HG02885 (cell line): ENCODE data around the gene KTI12.
"Not testable (repeated sequence)": the region's sequence is repeated elsewhere in the genome, so short reads cannot be mapped to it uniquely, and the experiment has no call there.

Source experiments
- ATAC-seq: cut with Tn5 transposase; IDR thresholded peaks from one replicate; pipeline ENCODE4 v1.9.1; 2021; ENCODE audit warnings: mild to moderate bottlenecking; ENCODE audit not compliant: unreplicated experiment, poor library complexity

Gene KTI12, protein sequence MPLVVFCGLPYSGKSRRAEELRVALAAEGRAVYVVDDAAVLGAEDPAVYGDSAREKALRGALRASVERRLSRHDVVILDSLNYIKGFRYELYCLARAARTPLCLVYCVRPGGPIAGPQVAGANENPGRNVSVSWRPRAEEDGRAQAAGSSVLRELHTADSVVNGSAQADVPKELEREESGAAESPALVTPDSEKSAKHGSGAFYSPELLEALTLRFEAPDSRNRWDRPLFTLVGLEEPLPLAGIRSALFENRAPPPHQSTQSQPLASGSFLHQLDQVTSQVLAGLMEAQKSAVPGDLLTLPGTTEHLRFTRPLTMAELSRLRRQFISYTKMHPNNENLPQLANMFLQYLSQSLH

DNA sequence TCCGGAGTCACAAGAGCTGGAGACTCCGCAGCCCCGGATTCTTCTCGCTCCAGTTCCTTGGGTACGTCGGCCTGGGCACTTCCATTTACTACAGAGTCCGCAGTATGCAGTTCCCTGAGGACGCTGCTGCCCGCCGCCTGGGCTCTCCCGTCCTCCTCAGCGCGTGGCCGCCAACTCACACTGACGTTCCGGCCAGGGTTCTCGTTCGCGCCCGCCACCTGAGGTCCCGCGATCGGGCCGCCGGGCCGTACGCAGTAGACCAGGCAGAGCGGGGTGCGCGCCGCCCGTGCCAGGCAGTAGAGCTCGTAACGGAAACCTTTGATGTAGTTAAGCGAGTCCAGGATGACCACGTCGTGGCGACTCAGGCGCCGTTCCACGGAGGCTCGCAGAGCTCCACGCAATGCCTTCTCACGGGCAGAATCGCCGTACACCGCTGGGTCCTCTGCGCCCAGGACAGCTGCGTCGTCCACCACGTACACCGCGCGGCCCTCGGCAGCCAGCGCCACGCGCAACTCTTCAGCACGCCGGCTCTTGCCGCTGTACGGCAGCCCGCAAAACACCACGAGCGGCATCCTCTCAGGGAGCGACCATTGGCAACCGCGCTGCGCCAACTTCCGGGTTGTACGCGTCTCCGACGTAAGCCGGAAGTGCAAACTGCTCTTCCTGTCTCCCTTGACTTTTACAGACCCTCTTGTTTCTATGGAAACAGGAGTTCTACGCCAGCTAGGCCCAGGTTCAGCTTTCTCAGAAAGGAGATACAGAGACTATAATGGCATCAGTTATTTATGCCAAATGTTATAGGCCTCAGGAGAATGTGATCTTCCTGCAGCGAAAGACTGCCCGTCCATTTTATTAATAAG, at the start of gene KTI12:
Gene KTI12 (minus strand): TSS at position 621 of the 860 bp plus-strand sequence. CDS start 49 bp downstream, at position 572.
- peak; percentile 91 for ATAC-seq

DNA sequence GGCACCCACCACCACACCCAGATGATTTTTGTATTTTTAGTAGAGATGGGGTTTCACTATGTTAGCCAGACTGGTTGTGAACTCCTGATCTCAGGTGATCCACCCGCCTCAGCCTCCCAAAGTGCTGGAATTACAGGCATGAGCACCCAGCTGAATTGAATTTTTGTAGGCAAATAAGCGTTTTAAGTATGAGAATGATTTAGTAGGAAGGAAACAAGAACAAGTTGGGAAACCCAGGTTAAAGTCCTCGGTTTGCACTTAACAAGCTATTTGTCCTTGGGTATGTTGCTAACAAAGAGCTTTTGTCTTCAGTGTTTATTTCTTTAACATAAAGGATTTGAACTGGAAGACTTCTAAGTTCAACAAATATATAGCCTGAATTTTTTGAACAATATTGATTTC, 46.4 kb upstream of the KTI12 start:
- no peak for ATAC-seq

DNA sequence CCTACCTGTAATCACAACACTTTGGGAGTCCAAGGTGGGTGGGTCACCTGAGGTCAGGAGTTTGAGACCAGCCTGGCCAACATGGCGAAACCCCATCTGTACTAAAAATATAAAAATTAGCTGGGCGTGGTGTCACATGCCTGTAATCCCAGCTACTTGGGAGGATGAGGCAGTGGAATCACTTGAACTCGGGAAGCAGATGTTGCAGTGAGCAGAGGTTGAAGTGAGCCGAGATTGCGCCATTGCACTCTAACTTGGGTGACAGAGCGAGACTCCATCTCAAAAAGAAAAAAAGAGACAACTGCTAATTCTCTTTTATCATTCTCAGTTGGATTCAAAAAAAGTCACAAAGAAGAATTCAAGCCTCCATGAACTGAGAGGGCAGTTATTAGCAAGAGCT, 43.7 kb upstream of the KTI12 start:
- ATAC-seq: not testable (repeated sequence)

- ATAC-seq: no peak
Measured at GRCh38 chr1:52072291-52072690, 38.7 kb upstream of the KTI12 start.

GRCh38 chr1:52070704-52071103, 37.1 kb upstream of the KTI12 start:
- no peak for ATAC-seq

DNA sequence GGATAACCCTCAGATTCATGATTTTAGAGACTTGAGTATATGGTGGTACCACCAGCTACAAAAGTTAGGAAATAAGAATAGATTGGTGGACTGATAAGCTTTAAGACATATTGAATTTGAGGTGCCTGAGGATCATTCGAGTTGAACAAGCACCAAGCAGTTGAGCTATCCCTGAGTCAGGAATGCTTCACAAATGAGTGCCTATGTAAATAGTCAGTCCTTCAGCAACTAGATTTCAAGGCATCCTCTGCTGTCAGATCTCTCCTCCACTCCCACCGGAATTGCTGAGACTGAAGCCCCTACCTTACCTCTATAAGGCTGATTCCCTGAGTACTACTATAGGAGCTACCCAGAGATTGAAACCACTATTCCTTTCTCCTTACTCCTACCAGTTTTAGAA, 29.6 kb upstream of the KTI12 start:
- ATAC-seq: no peak

- no peak for ATAC-seq
Measured at GRCh38 chr1:52060822-52061221, 27.2 kb upstream of the KTI12 start.

DNA sequence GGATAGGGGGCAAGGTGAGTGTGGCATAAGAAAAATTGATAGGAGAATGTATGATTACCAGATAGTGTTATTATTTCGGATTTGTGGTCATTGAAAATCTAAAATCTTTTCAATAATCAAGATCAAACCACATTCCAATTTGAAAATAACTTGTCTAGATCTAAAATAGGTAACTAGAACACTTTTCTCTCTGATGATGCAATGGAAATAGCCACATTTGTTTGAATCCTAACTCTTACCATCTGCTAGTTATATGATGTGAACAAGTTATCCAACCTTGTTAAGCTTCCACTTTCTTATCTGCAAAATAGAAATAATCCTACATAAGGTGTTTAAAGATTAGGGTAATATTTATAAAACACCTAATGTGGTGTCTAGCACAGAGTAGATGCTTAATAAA, 26.3 kb upstream of the KTI12 start:
- no peak for ATAC-seq

GRCh38 chr1:52059321-52059720, 25.7 kb upstream of the KTI12 start:
- no peak for ATAC-seq

GRCh38 chr1:52057876-52058415, 24.3 kb upstream of the KTI12 start:
- ATAC-seq: no peak

GRCh38 chr1:52057255-52057654, 23.6 kb upstream of the KTI12 start:
- ATAC-seq: no peak

DNA sequence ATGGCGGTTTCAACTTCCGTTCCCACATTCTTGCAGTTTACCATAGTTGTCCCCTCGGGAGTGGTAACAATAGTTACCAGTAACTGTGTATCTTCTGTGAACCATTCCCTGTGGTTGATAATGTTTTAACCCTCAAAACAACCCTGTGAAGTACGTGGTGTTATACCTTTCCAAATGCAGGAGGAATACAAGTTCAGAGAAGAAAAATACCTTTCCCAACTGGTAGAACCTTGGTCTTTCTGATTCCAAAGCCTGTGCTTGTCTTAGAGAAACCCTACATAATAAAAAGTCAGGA, 23.3 kb upstream of the KTI12 start:
- ATAC-seq: no peak

DNA sequence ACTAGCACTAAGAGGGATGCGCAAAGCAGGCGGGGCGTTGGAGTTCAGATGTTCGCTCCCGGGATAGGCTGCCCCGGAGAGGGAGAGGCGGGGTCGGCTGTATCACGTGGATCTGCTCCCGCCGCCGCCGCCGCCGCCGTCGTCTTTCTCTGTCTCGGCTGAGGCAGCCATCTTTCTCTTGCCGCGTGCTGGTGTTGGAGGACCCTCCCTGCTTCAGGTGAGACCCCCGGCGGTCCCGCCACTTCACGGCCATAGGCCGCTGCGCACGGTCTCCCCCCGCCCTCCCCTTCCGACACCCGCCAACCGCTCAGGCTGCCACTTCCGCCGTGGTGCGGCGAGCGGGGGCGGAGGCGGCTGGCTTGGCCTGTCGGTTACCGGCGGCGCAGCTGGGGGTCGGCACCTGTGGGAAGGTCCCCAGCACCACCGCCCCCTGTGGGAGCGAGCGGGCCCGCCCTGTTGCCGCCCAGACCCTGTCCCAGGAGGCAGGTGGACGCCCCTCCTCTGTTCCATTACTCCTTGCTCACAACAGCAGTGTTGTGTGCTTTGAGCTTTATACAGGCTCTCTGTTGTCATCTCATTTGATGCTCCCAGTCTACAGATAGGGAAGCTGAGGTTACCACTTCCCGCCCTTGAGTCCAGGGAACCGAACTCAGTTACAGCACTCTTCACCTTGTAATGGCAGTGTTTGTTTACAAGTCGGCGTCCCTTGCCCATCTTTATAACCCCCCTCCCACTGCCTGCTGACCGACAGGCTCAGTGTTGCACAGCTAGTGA, 22.7 kb upstream of the KTI12 start, which contains the start of gene BTF3L4:
Gene BTF3L4 (plus strand): TSS at position 133 of the 774 bp plus-strand sequence. CDS start 3,553 bp downstream, outside the sequence.
- ATAC-seq: peak; percentile 84

GRCh38 chr1:52055866-52056162, 22.2 kb upstream of the KTI12 start:
- no peak for ATAC-seq

GRCh38 chr1:52055066-52055865, 21.7 kb upstream of the KTI12 start, which contains the start of gene TXNDC12:
TXNDC12 (minus strand) TSS chr1:52055191; CDS start chr1:52055096, 95 bp downstream.
- peak; percentile 52 for ATAC-seq

DNA sequence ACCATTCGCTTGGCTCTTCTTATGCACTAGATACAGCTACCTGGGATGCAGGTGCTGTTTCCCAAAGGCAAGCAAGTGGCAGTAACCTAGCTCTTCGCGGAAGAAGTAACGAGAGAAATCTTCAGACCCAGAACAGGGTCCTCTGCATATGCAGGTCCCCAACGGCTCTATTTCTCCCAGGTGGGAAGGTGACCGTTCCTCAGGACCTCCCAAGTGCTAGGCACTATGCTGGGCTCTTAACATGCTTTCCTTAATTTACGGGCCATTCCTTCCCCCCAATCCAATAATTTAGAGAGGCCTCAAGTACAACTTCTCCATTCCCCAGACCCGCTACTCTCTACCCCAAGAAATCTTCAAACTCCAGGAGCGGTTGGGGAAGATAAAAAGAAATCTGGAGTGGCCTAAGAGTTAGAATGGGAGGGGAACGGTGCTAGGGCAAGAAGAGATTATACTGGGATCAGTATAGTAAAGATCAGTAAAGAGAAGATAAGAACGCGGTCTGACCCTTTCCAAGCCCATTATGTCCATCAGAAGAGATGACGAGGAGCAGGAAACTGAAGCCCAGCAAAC, 21.0 kb upstream of the KTI12 start:
- ATAC-seq: no peak

- no peak for ATAC-seq
Measured at GRCh38 chr1:52053862-52054261, 20.3 kb upstream of the KTI12 start.

- ATAC-seq: not testable (repeated sequence)
Measured at GRCh38 chr1:52049337-52049736, 15.7 kb upstream of the KTI12 start.

- ATAC-seq: not testable (repeated sequence)
Measured at GRCh38 chr1:52045666-52046195, 12.1 kb upstream of the KTI12 start.
